ENCODE data around the gene RPL37. TPM values are rescaled to one million over a fixed set of nuclear protein-coding genes. Genes with fewer than 3 reads are reported as not detected.

Gene RPL37
- total and polyA plus RNA-seq, 9 of the 15 experiments (the other 6 are each of a cell fraction or from before 2014, with no cell fraction given), result 2,342 to 7,963 (median 4,091) TPM

- no peak for TF ChIP-seq ZNF518B (CRISPR knock-in tag; IDR thresholded peaks at IDR 0.05)
- TF ChIP-seq ADNP (tag; IDR thresholded peaks at IDR 0.05), result no peak
- peak; percentile 98 for TF ChIP-seq SP1 (CRISPR knock-in tag; IDR thresholded peaks at IDR 0.05)
- no peak for TF ChIP-seq SNAPC5 (CRISPR knock-in tag; IDR thresholded peaks at IDR 0.05)
- TF ChIP-seq ZNF134 (CRISPR knock-in tag; conservative IDR thresholded peaks at IDR 0.05), result no peak
- TF ChIP-seq RBBP5 (IDR thresholded peaks at IDR 0.05; ENCODE audit: borderline replicate concordance, insufficient read depth, low read length, poor library complexity, severe bottlenecking), result peak; percentile 100
- TF ChIP-seq FOXM1 (IDR thresholded peaks at IDR 0.05; ENCODE audit: low read depth), result peak; percentile 44; the same call in 1 of the 2 replicates
- no peak for TF ChIP-seq FOXM1 (CRISPR knock-in tag; IDR thresholded peaks at IDR 0.05; ENCODE audit: low read depth)
- TF ChIP-seq, protein P1, sequence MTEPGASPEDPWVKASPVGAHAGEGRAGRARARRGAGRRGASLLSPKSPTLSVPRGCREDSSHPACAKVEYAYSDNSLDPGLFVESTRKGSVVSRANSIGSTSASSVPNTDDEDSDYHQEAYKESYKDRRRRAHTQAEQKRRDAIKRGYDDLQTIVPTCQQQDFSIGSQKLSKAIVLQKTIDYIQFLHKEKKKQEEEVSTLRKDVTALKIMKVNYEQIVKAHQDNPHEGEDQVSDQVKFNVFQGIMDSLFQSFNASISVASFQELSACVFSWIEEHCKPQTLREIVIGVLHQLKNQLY (CRISPR knock-in tag; conservative IDR thresholded peaks at IDR 0.05), result no peak
- peak; percentile 67; the same call in 1 of the 2 replicates for TF ChIP-seq ZNF830 (CRISPR knock-in tag; IDR thresholded peaks at IDR 0.05)
- TF ChIP-seq TAF15 (IDR thresholded peaks at IDR 0.05; ENCODE audit: low read depth, low read length), result 0 out of 2 replicates have a peak, but pooled peaks have one; percentile 72
- no peak for TF ChIP-seq ZNF764 (CRISPR knock-in tag; IDR thresholded peaks at IDR 0.05; ENCODE audit: low read depth)
- no peak for TF ChIP-seq HMG20A (CRISPR knock-in tag; conservative IDR thresholded peaks at IDR 0.05)
- no peak for TF ChIP-seq CBFA2T2 (conservative IDR thresholded peaks at IDR 0.05)
- no peak for TF ChIP-seq WHSC1 (IDR thresholded peaks at IDR 0.05; ENCODE audit: low read length)
- no peak for TF ChIP-seq BDP1 (IDR thresholded peaks at IDR 0.05; ENCODE audit: insufficient read depth, insufficient read length)
- TF ChIP-seq SMARCC2 (IDR thresholded peaks at IDR 0.05; ENCODE audit: low read depth), result peak; percentile 33; the same call in 1 of the 2 replicates
- no peak for TF ChIP-seq ZNF277 (CRISPR knock-in tag; IDR thresholded peaks at IDR 0.05; ENCODE audit: borderline replicate concordance)
These were observed at the start of gene RPL37 (continued) for GRCh38 chr5:40834849-40835787.
